SH-SY5Y (cell line): ENCODE results near the gene SF3B2.

Source experiments
- GATA2 ChIP-seq: IDR thresholded peaks from 2 replicates; pipeline ENCODE4 v1.6.1; 2011; ENCODE audit warnings: mild to moderate bottlenecking, low read depth, low read length
- GATA3 ChIP-seq: IDR thresholded peaks from 2 replicates; pipeline ENCODE4 v1.6.1; 2011; ENCODE audit warnings: low read depth, mild to moderate bottlenecking, low read length, moderate library complexity

GRCh38 chr11:66064571-66064970, 12.4 kb downstream of the SF3B2 start:
- TF ChIP-seq GATA2, result no peak
- no peak for TF ChIP-seq GATA3
